Vagina (tissue), 2 donors: ENCODE measurements around the gene EVX1. TPM values are rescaled to one million over a fixed set of nuclear protein-coding genes. Genes with fewer than 3 reads are reported as not detected.

Experiments used
- DNase-seq, 2 donors: peaks; one replicate each; pipeline ENCODE4 v3.0.0-alpha.2; 2017; ENCODE audit errors: extremely low spot score in 2 of 2
- H3K27ac ChIP-seq: fragments of 200-600 bp; sonication (generic); one replicate; pipeline ENCODE4 v1.5.1; 2019
- H3K27me3 ChIP-seq: fragments of 200-600 bp; sonication (generic); one replicate; pipeline ENCODE4 v1.5.1; 2019
- H3K36me3 ChIP-seq, 2 donors: fragments of 200-600 bp; sonication (generic); one replicate each; pipeline ENCODE4 v1.5.1; 2017 to 2019
- H3K4me1 ChIP-seq: fragments of 200-600 bp; sonication (generic); one replicate; pipeline ENCODE4 v1.5.1; 2019
- H3K4me3 ChIP-seq, 2 donors: fragments of 200-600 bp; sonication (generic); 1 replicate in 1 of 2; 2 replicates in 1 of 2; pipeline ENCODE4 v1.5.1; 2016 to 2019
- H3K9me3 ChIP-seq: fragments of 200-600 bp; sonication (generic); one replicate; pipeline ENCODE4 v1.5.1; 2019
- CTCF ChIP-seq, 3 experiments: fragments of 450-650 bp in 2 of 3; fragments of 200-600 bp in 1 of 3; sonication (generic) in 1 of 3; IDR thresholded peaks; one replicate each; pipeline ENCODE4 v1.5.1; 2017 to 2019; ENCODE audit warnings: antibody characterized with exemption in 3 of 3, mild to moderate bottlenecking in 2 of 3, moderate library complexity in 2 of 3
- POLR2A ChIP-seq, 2 donors: fragments of 450-650 bp; IDR thresholded peaks; one replicate each; pipeline ENCODE4 v1.6.1; 2017; ENCODE audit warnings: antibody characterized with exemption in 2 of 2, mild to moderate bottlenecking in 2 of 2, moderate library complexity in 2 of 2
- POLR2AphosphoS5 ChIP-seq, 2 donors: sonication (generic); formaldehyde crosslinking; IDR thresholded peaks; one replicate each; pipeline ENCODE4 v1.9.0; 2017; ENCODE audit warnings: antibody characterized with exemption in 2 of 2, mild to moderate bottlenecking in 2 of 2, low read depth in 1 of 2; ENCODE audit not compliant: insufficient read depth in 1 of 2
- intact Hi-C: fragments of 100-400 bp; cut with DNase I; formaldehyde crosslinking; loops from one replicate; pipeline ENCODE4 v1.15.1; 2023
- total RNA-seq: library from RNA; depleted of rRNA; stranded (reverse); fragments of >200 nt; gene quantifications from one replicate; pipeline ENCODE4 v1.2.3, GENCODE V29; 2016

EVX1 gene
- total RNA-seq, 1 donor from 2014 or later, result 2.5 TPM

GRCh38 chr7:27262121-27262520 lies 19.5 kb downstream of the EVX1 start:
- Histone ChIP-seq H3K36me3 (no peaks in the 10 kb centered on the region), H3K4me1 (no peaks in the 10 kb centered on the region), H3K9me3 (no peaks in the 10 kb centered on the region), H3K4me3 (no peak overlapping the region), H3K27ac (no peak overlapping the region), H3K27me3 (no peaks in the 10 kb centered on the region)
- intact Hi-C loops, result no loop called here
- TF ChIP-seq CTCF (IDR thresholded peaks at IDR 0.05), result no peak
- no peak for TF ChIP-seq POLR2AphosphoS5 (IDR thresholded peaks at IDR 0.05; ENCODE audit: insufficient read depth in 1 of 2, low read depth in 1 of 2)
- TF ChIP-seq POLR2A (IDR thresholded peaks at IDR 0.05), result no peak
- no peak for DNase-seq

DNA sequence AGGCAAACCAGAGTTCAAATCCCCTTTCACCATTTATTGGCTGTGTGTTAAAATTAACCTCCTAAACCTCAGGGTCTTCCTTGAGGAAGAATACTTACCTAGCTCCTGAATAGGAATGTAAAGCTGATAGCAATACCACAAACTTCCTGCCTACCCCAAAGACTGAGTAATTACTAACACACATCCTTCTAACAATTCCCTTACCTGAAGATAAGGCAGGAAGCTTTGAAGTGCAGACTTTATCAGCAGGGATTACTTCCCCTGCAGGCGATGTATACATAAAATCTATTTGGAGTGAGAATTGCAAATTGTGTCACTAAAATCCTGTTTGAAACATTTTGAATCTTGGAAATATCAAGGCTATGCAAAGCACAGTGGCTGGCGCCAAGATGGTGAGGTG lies 21.2 kb downstream of the EVX1 start:
- no peak overlapping the region for H3K4me3 ChIP-seq
- TF ChIP-seq POLR2AphosphoS5 (IDR thresholded peaks at IDR 0.05; ENCODE audit: insufficient read depth in 1 of 2, low read depth in 1 of 2) (no peak), CTCF (IDR thresholded peaks at IDR 0.05) (no peak), POLR2A (IDR thresholded peaks at IDR 0.05) (no peak)
- H3K27ac ChIP-seq, result no peak overlapping the region
- no peaks in the 10 kb centered on the region for H3K36me3 ChIP-seq
- intact Hi-C loops, result no loop called here
- H3K4me1 ChIP-seq, result no peaks in the 10 kb centered on the region
- H3K27me3 ChIP-seq, result no peaks in the 10 kb centered on the region
- no peak for DNase-seq
- no peaks in the 10 kb centered on the region for H3K9me3 ChIP-seq

DNA sequence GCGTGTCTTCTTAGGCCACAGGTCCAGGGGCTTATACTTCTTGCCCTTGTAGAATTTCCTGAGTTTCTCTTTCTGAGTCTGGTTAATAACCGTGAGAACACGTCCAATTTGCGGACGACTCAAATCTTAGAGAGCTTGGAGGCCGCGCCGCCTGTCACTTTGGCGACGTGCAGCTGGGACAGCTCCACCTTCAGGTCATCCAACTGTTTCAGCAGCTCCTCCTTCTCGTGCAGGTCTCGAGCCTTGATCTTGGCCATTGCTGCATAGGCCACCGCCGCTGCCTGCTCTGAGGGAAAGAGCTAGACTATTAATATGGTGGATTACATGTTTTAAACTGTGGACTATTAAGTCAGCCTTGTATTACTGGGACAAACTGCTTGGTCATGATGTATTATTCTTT lies 26.9 kb downstream of the EVX1 start:
- H3K4me1 ChIP-seq, result no peaks in the 10 kb centered on the region
- intact Hi-C loops, result no loop called here
- no peak overlapping the region for H3K27ac ChIP-seq
- TF ChIP-seq POLR2AphosphoS5 (IDR thresholded peaks at IDR 0.05; ENCODE audit: insufficient read depth in 1 of 2, low read depth in 1 of 2), result no peak
- no peak for TF ChIP-seq CTCF (IDR thresholded peaks at IDR 0.05)
- H3K9me3 ChIP-seq, result no peaks in the 10 kb centered on the region
- DNase-seq, result no peak
- H3K4me3 ChIP-seq, result no peak overlapping the region
- H3K36me3 ChIP-seq, result no peaks in the 10 kb centered on the region
- H3K27me3 ChIP-seq, result no peaks in the 10 kb centered on the region

DNA sequence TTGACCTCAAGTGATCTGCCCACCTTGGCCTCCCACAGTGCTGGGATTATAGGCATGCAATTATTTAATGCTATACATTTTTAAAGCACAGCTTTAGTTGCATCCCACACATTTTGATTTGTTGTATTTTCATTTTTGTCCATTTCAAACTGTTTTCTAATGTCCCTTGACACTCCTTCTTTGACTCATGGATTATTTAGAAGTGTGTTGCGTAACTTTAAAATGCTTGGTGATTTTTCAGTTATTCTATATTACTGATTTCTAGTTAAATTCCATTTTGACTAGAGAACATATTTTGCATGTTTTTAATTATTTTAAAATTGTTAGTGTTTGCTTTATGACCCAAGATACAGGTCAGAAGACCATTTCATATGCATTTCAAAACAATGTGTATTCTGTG lies 28.8 kb downstream of the EVX1 start:
- no peaks in the 10 kb centered on the region for H3K36me3 ChIP-seq
- no peaks in the 10 kb centered on the region for H3K9me3 ChIP-seq
- no peaks in the 10 kb centered on the region for H3K27me3 ChIP-seq
- no peak for TF ChIP-seq POLR2AphosphoS5 (IDR thresholded peaks at IDR 0.05; ENCODE audit: insufficient read depth in 1 of 2, low read depth in 1 of 2)
- no peak for TF ChIP-seq CTCF (IDR thresholded peaks at IDR 0.05)
- no peak for TF ChIP-seq POLR2A (IDR thresholded peaks at IDR 0.05)
- DNase-seq, result no peak
- no peaks in the 10 kb centered on the region for H3K4me1 ChIP-seq
- intact Hi-C loops, result no loop called here
- no peak overlapping the region for H3K4me3 ChIP-seq
- H3K27ac ChIP-seq, result no peak overlapping the region

DNA sequence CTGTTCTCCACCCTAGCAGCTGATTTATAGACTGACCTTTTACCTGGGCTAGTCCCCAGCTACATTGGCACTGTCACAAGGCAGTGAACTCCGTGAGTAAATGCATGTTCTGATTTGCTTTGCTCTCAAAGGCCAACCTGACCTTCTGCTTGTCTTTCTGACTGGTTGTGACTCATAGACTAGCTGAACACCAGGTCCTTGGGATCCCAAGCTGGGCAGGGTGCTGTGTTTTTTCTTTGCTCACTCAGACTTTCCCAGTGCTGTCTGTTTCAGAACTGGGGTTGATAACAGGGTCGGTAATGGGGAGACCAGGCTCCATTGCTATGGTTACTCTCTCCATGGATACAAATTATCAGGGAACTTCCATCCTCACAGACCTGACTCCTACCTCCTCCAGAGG lies 35.0 kb downstream of the EVX1 start:
- H3K4me1 ChIP-seq, result no peaks in the 10 kb centered on the region
- H3K4me3 ChIP-seq, result no peak overlapping the region
- H3K36me3 ChIP-seq, result no peaks in the 10 kb centered on the region
- no peak for DNase-seq
- H3K27ac ChIP-seq, result peak overlapping the region; percentile 7
- no peaks in the 10 kb centered on the region for H3K27me3 ChIP-seq
- TF ChIP-seq POLR2A (IDR thresholded peaks at IDR 0.05) (no peak), POLR2AphosphoS5 (IDR thresholded peaks at IDR 0.05; ENCODE audit: insufficient read depth in 1 of 2, low read depth in 1 of 2) (peak; percentile 21 to 81)
- H3K9me3 ChIP-seq, result no peaks in the 10 kb centered on the region
- intact Hi-C loops, result no loop called here

GRCh38 chr7:27283558-27283957 lies 41.0 kb downstream of the EVX1 start:
- H3K27me3 ChIP-seq, result no peaks in the 10 kb centered on the region
- TF ChIP-seq POLR2A (IDR thresholded peaks at IDR 0.05) (no peak), POLR2AphosphoS5 (IDR thresholded peaks at IDR 0.05; ENCODE audit: insufficient read depth in 1 of 2, low read depth in 1 of 2) (no peak), CTCF (IDR thresholded peaks at IDR 0.05) (no peak)
- H3K27ac ChIP-seq, result no peak overlapping the region
- no peaks in the 10 kb centered on the region for H3K9me3 ChIP-seq
- H3K4me3 ChIP-seq, result no peak overlapping the region
- intact Hi-C loops, result no loop called here
- no peak for DNase-seq
- no peaks in the 10 kb centered on the region for H3K36me3 ChIP-seq
- H3K4me1 ChIP-seq, result no peaks in the 10 kb centered on the region
